NK-92 (cell line): ENCODE results near the gene ZNF711.
"Not testable (repeated sequence)": the region's sequence is repeated elsewhere in the genome, so short reads cannot be mapped to it uniquely, and the experiment has no call there.

ENCODE experiments used
- DNase-seq: peaks from one replicate; lab custom pipeline; 2025; ENCODE audit not compliant: unreplicated experiment; lab: John Stamatoyannopoulos, UW

The ZNF711 gene

GRCh38 chrX:85243761-85244449, at the start of gene ZNF711, which contains the start of gene SATL1:
TSS of gene ZNF711 (plus strand) at chrX:85243991. CDS start at chrX:85247573, 3,582 bp downstream.
TSS of gene SATL1 (minus strand) at chrX:85243779. CDS start at chrX:85108968, 134,811 bp downstream.
- DNase-seq: no peak

GRCh38 chrX:85196319-85196718, 47.5 kb upstream of the ZNF711 start:
- no peak for DNase-seq

- DNase-seq: no peak
Measured at GRCh38 chrX:85203461-85203970, 40.3 kb upstream of the ZNF711 start.

- DNase-seq: no peak
Measured at GRCh38 chrX:85213792-85214530, 29.8 kb upstream of the ZNF711 start.

DNA sequence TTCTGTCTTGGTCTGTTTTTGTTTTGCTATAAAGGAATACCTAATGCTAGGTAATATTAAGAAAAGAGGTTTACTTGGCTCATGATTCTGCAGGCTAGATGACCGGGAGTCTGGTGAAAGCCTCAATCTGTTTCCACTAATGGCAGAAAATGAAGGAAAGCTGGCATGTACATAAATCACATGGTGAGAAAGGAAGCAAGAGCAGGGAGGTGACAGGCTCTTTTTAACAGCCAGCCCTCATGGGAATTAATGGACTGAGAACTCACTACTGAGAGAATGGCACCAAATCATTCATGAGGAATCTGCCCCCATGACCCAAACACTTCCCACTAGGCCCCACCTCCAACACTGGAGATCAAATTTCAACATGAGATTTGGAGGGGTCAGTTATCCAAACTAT, 27.8 kb upstream of the ZNF711 start:
- DNase-seq: no peak

- DNase-seq: no peak
Measured at GRCh38 chrX:85221361-85221760, 22.4 kb upstream of the ZNF711 start.

DNA sequence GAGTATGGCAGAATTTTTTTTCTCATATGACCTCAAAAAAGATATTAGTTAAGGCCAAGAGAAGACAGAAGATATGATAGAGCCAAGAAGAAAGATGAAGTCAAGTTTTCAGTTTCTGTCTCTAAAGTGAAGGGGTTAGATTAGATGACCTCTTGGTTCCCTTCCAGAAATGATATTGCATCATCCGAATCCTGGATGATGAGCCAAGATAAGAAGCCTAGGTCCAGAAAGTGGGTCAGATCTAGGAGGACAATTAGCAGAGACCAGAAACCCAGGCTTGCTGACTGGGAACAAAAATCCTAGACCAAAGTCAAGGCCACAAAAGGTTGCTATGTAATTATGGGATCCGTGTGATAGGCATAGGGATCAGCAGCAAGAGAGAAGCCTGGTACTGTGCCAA, 20.4 kb upstream of the ZNF711 start:
- DNase-seq: no peak

- DNase-seq: no peak
Measured at GRCh38 chrX:85243155-85243554, 636 bp upstream of the ZNF711 start.

- no peak for DNase-seq
Measured at GRCh38 chrX:85244450-85245211, 840 bp downstream of the ZNF711 start.

DNA sequence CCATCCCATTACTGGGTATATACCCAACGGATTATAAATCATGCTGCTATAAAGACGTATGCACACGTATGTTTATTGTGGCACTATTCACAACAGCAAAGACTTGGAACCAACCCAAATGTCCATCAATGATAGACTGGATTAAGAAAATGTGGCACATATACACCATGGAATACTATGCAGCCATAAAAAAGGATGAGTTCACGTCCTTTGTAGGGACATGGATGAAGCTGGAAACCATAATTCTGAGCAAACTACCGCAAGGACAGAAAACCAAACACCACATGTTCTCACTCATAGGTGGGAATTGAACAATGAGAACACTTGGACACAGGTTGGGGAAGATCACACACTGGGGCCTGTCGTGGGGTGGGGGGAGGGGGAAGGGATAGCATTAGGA, 41.5 kb downstream of the ZNF711 start:
- DNase-seq: not testable (repeated sequence)

DNA sequence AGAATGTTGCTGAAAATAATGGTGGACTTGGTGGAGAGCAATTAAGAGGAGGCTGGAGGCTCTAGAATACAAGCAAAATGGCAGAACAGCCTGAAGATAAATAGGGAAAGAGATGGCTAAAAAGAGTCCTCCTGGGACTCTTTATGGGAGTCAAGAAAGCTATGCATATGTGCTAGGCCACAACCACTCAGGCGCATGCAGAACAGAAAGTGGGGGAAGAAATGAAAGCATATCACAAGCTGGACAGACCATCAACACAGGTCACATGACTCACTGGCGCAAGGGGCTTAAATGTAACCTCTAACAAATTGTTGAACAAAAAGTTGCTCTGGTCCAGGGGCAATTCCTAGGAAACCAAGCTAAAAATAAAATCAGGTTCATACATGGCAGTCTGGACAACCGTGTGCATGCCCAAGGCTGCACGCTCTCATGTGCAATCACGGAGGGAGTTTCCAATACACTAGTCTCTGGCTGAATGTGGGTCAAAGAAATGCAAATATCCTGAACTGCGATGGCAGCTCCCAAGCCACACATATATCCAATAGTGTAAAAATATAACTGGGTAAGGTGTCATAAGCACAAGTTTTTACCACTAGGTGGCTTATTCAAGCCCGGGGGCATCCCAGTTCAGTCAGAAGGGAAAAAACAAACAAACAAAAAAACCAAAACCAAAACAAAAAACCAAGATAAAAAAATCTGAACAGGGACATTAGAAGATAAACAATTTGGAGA, 45.4 kb downstream of the ZNF711 start:
- no peak for DNase-seq

DNA sequence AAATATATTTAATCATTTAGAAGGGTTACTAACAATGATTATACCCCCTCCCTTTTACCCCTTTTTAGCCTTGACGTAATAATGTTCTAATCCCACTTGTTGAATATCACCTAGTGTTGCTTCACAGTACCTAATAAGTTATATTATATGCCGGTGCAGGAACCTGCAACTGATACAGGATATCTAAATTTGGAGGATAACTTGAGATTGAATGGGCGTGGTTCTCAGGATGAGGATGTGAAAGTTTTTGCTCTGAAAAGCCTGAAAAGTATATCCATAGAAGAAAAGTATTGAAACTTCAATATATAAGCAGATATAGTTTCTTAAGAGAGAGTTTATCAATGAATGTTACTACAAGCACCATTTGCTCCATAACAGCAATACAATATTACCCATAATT, 59.8 kb downstream of the ZNF711 start:
- DNase-seq: no peak

- no peak for DNase-seq
Measured at GRCh38 chrX:85309717-85310116, 65.9 kb downstream of the ZNF711 start.

- DNase-seq: not testable (repeated sequence)
Measured at GRCh38 chrX:85311348-85311747, 67.6 kb downstream of the ZNF711 start.
